Left lobe of liver (tissue), 2 donors: Measurements from ENCODE around the gene RSRC2. TPM values are rescaled to one million over a fixed set of nuclear protein-coding genes. Genes with fewer than 3 reads are reported as not detected.
"Not testable (repeated sequence)": the region's sequence is repeated elsewhere in the genome, so short reads cannot be mapped to it uniquely, and the experiment has no call there.

ENCODE experiments used
- ATAC-seq: fragments of 200-7000 bp; cut with Tn5 transposase; one replicate; pipeline ENCODE4 v1.9.1; 2020; ENCODE audit warnings: mild to moderate bottlenecking, moderate library complexity
- DNase-seq: peaks from one replicate; pipeline ENCODE4 v3.0.0-alpha.2; 2020; ENCODE audit warnings: low spot score
- total RNA-seq: library from RNA; stranded (reverse); gene quantifications from one replicate; pipeline ENCODE4 v1.2.1, GENCODE V29; 2021
- donor health status: DM: no; HTN: no; CAD: no; lungs with moderate emphysema.
- donor health status: DM: no; HTN: yes; CAD: no.

RSRC2 gene
- 25.2 TPM for total RNA-seq

GRCh38 chr12:122526683-122527477 lies at the start of gene RSRC2, which contains the start of gene KNTC1:
Gene RSRC2, minus strand, starts transcription at chr12:122526936. Its CDS starts 83 bp downstream, at chr12:122526853.
Gene KNTC1, plus strand, starts transcription at chr12:122527249. Its CDS starts 2,815 bp downstream, at chr12:122530064.
- peak; percentile 94 for ATAC-seq

GRCh38 chr12:122571821-122572220 lies 45.1 kb upstream of the RSRC2 start:
- no peak for DNase-seq
- no peak for ATAC-seq

More at GRCh38 chr12:122526683-122527477, at the start of gene RSRC2, which contains the start of gene KNTC1:
- peak; percentile 99 for DNase-seq

GRCh38 chr12:122570006-122570405 lies 43.3 kb upstream of the RSRC2 start:
- not testable (repeated sequence) for DNase-seq, ATAC-seq

- DNase-seq: no peak
- no peak for ATAC-seq
Observed at GRCh38 chr12:122569288-122569687, 42.6 kb upstream of the RSRC2 start.

GRCh38 chr12:122566816-122567215 lies 40.1 kb upstream of the RSRC2 start:
- DNase-seq, ATAC-seq: not testable (repeated sequence)

GRCh38 chr12:122563361-122563760 lies 36.6 kb upstream of the RSRC2 start:
- DNase-seq (no peak), ATAC-seq (no peak)

- DNase-seq (no peak), ATAC-seq (no peak)
Observed at GRCh38 chr12:122560138-122560537, 33.4 kb upstream of the RSRC2 start.

GRCh38 chr12:122558745-122559641 lies 32.3 kb upstream of the RSRC2 start:
- no peak for DNase-seq
- no peak for ATAC-seq

- DNase-seq: no peak
Observed at GRCh38 chr12:122547330-122547729, 20.6 kb upstream of the RSRC2 start.

GRCh38 chr12:122545855-122546254 lies 19.1 kb upstream of the RSRC2 start:
- ATAC-seq: no peak
- no peak for DNase-seq

More at GRCh38 chr12:122547330-122547729, 20.6 kb upstream of the RSRC2 start:
- no peak for ATAC-seq

GRCh38 chr12:122544537-122544936 lies 17.8 kb upstream of the RSRC2 start:
- no peak for ATAC-seq
- DNase-seq: no peak

- ATAC-seq: no peak
- no peak for DNase-seq
Observed at GRCh38 chr12:122538496-122538895, 11.8 kb upstream of the RSRC2 start.

GRCh38 chr12:122537021-122537420 lies 10.3 kb upstream of the RSRC2 start:
- no peak for ATAC-seq

GRCh38 chr12:122533856-122534255 lies 7.1 kb upstream of the RSRC2 start:
- ATAC-seq: no peak
- no peak for DNase-seq

More at GRCh38 chr12:122537021-122537420, 10.3 kb upstream of the RSRC2 start:
- no peak for DNase-seq

GRCh38 chr12:122528992-122529391 lies 2.3 kb upstream of the RSRC2 start:
- ATAC-seq (no peak), DNase-seq (no peak)

GRCh38 chr12:122528582-122528981 lies 1.8 kb upstream of the RSRC2 start:
- no peak for DNase-seq
- ATAC-seq: no peak

- DNase-seq (no peak), ATAC-seq (no peak)
Observed at GRCh38 chr12:122527478-122527944, 775 bp upstream of the RSRC2 start.

- DNase-seq: no peak
- ATAC-seq: no peak
Observed at GRCh38 chr12:122523846-122524718, 2.7 kb downstream of the RSRC2 start.

GRCh38 chr12:122523280-122523679 lies 3.5 kb downstream of the RSRC2 start:
- ATAC-seq (no peak), DNase-seq (no peak)

GRCh38 chr12:122520676-122521075 lies 6.1 kb downstream of the RSRC2 start:
- ATAC-seq: no peak
- no peak for DNase-seq
